Hepatocyte (in vitro differentiated cells): ENCODE results near the gene KCNA10.

Experiments used
- EZH2phosphoT487 ChIP-seq: fragments of 200-600 bp; sonication (generic); IDR thresholded peaks from one replicate; pipeline ENCODE4 v1.6.1; 2018; ENCODE audit warnings: antibody characterized with exemption, mild to moderate bottlenecking, low read depth, moderate library complexity; ENCODE audit not compliant: unreplicated experiment, severe bottlenecking
- TF ChIP-seq, protein P1 (sequence below): fragments of 200-600 bp; sonication (generic); IDR thresholded peaks from 2 replicates; pipeline ENCODE4 v1.5.1; 2016; ENCODE audit warnings: antibody characterized with exemption, mild to moderate bottlenecking; ENCODE audit not compliant: poor library complexity

DNA sequence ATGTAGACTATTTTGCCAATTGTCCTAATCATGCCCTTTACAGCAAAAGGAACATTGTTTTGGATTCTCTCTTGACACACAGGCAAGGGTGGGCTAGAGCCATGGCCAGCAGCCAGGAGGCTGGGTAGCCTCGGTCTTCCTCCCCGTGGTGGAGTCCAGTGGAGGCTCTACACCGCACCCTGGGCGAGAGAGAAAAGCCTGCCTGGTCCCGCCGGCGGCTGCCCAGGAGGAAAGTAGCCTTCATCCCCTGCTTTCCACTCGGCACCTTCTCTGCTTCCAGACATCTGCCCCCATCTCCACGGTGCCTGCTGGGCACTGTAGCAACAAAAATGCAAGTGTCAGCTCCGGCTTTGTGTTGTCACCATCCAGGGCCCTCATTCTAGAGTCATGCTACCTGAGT is 46.4 kb downstream of the KCNA10 start:
- TF ChIP-seq, protein P1, sequence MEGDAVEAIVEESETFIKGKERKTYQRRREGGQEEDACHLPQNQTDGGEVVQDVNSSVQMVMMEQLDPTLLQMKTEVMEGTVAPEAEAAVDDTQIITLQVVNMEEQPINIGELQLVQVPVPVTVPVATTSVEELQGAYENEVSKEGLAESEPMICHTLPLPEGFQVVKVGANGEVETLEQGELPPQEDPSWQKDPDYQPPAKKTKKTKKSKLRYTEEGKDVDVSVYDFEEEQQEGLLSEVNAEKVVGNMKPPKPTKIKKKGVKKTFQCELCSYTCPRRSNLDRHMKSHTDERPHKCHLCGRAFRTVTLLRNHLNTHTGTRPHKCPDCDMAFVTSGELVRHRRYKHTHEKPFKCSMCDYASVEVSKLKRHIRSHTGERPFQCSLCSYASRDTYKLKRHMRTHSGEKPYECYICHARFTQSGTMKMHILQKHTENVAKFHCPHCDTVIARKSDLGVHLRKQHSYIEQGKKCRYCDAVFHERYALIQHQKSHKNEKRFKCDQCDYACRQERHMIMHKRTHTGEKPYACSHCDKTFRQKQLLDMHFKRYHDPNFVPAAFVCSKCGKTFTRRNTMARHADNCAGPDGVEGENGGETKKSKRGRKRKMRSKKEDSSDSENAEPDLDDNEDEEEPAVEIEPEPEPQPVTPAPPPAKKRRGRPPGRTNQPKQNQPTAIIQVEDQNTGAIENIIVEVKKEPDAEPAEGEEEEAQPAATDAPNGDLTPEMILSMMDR, result no peak
- no peak for TF ChIP-seq EZH2phosphoT487
